HG03066 (cell line): Measurements from ENCODE around the gene TBCD.

ENCODE experiments used
- ATAC-seq: cut with Tn5 transposase; IDR thresholded peaks from one replicate; pipeline ENCODE4 v1.9.1; 2021; ENCODE audit warnings: low read depth; ENCODE audit not compliant: unreplicated experiment

TBCD gene

DNA sequence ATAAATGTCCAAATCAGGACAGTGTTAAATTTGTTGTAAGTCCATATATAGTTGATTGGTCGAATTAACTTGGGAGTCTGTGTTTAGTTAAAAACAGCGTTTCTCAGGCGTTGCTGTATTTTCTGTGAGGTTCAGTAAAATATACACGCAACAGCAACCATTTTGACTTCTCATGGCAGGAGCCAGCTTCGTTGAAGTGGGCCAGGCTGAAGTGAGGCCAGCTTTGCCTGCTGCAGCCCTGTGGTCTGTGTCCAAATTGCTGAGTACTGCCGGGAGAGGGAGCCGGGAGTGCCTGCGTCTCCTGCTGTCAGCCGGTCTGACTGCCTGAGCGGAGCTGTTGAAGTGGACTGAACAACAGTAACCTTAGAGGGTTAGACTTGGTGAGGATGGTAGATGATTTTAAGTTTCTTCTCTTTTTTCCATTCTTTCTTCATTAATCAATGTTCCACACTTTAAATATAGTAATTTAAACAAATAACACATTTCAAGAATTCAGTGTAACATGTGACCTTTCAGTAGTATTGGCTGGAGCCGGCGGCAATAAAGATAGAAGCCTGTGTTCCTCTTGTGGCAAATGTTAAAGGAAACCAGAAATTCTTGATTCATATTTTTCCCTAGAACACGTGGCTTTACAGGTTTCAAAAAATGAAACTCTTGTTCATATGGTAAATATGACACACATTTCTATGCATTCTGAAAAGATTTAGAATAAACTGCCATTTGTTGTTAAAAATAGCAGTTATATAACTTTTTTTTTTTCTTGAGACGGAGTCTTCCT is 124.9 kb downstream of the TBCD start:
- no peak for ATAC-seq

- ATAC-seq: no peak
Measured at GRCh38 chr17:82878527-82878926, 126.7 kb downstream of the TBCD start.

DNA sequence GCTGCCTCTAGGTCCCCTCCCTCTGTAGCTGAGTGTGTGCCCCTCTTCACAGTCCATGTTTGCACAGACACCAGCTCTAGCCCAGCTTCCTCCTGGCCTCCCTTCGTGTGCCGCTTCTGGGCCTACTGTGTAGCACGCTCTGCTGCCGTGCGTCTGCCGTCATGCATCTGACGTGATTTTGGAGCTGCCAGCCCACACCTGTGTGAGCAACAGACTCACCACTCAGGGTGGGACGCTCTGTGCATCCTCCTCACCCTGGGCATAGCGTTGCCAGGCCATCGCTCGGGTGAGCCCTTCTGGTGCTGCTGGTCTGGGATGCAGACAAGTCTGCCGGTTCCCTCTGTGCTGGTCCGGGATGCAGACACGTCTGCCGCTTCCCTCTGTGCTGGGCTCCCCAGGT is 127.4 kb downstream of the TBCD start:
- no peak for ATAC-seq

GRCh38 chr17:82880620-82881323 is 128.9 kb downstream of the TBCD start:
- ATAC-seq: no peak

GRCh38 chr17:82881324-82881823 is 129.5 kb downstream of the TBCD start:
- no peak for ATAC-seq

DNA sequence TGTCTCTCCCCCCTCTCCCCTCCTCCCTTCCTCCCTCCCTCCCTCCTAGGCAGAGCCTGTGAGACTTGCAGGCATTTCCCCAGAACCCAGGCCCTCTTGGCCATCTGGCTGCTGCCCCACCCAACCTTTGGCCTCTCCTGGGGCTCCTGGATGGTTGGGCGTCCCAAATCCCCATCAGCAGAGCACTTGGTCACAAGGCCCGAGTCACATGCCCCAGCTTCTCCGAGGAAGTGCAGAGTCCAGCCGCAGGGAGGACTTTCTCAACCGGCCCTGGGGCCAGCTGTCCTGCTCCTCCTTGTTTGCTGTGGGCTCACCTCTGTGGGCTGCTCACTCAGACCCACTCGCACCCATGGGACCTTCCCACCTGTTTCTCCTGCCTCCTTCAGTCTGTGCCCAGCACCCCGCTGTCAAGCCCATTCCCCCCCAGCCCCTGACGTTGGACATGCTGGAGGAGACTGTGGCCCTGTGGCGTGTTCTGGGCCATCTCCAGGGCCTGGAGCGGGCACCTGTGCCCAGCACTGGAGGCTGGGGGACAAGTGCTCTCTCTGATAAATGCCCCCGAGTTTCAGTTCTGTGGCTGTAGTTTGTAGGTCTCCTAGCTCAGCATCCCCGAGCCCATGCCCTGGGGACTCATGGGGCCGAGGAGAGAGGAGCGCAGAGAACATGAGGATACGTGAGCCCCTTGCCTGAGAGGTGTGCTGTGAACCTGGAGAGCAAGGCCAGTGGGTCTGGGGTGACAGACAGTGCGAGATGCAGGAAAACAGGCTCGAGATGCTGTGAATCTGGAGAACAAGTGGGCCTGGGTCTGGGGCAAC is 130.2 kb downstream of the TBCD start:
- no peak for ATAC-seq

DNA sequence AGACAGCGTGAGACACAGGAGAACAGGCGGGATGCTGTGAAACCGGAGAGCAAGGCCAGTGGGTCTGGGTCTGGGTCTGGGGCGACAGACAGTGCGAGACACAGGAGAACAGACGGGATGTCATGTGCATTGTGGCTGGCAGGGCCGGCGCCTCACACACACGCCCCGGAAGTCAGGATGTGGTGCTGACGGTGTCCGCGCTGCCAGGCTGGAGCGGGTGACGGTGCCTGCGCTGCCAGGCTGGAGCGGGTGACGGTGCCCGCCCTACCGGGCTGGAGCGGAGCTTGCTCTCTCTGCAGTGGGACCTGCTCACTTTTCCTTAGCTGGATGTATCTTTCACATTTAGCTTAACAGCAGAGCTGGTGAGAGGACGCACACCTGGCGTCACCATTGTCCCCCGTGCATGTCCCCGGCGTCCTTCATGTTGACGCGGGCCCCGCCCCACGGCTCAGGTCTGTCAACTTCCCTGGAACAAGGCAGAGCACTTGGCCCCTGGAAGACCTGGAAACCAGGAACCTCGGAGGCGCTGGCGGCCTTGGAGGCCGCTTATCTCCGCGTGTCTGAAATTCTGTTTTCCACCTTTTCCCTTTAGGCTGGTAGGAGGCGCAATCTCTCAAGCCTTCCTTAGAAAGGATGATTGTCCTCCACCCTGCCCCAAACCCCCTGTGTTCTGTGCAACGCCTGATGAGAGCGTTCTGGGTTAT is 131.0 kb downstream of the TBCD start:
- no peak for ATAC-seq

DNA sequence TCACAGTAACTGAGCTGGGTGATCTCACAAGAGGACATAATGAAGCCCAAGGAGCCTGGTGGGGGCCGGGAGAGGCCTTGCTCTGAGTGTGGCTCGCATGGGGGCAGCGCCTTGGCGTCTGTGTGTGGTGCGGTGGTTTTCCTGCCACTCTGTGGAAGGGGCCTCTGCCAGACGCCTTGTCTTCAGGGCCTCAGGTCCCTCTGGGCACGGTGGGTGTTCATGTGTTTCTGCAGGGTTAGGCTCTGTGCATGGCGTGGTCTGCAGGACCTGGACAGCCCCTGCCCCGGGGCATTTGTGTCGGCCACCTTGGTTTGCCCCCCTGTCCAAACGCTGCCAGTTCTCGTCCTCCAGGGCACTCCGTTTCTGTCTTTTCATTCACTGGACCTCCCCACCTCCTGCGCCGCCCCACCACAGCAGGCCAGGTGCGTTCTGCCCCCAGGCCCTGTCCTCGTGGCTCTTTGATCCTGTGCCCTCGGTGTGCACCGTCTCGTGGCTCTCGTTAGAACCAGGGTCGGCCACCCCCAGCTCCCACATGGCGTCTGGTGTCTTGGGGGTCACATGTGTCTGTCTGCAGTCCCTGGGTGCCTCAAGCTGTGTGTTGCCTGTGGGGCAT is 131.7 kb downstream of the TBCD start:
- ATAC-seq: no peak

- no peak for ATAC-seq
Measured at GRCh38 chr17:82884341-82884969, 132.6 kb downstream of the TBCD start.

GRCh38 chr17:82884970-82885353 is 133.1 kb downstream of the TBCD start:
- no peak for ATAC-seq

- ATAC-seq: no peak
Measured at GRCh38 chr17:82887255-82888164, 135.6 kb downstream of the TBCD start.

- ATAC-seq: no peak
Measured at GRCh38 chr17:82888583-82889495, 137.0 kb downstream of the TBCD start.

DNA sequence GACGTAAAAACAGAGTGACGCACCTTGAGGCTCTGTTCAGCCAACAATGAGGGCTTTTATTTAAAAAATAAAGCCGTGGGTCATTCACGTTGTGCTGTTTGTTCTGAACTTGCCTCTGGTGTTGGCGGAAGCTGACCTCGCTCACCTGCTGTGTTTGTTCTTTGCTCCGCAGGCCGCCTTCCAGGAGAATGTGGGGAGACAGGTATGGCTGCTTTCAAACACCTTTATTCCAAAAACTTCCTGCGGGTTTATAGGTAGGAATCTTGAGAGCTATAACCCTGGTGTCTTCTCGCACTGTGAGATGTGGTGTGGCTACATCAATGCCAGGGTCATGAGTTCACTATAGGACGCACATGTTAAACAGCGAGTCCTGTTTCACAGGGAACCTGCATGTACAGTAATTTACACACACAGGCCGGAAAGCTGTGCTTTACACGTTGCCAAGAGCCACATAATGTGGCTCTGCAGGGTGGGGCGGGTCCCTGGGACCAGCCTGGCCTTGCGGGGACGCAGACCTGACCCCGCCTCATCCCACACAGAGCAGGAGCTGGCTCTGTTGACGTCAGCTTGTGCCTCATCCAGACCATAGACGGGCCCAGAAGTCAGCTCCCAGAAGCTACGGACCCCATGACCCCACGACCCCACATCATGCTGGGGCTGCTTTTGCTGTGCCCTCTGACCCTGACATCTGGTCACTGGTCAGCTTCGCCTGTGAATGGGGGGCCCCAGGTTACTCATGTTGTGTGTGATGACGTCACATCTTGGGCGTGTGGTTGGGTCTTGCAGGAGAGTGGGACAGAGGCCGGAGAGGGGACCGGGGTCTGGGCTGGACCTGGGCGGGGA is 137.9 kb downstream of the TBCD start:
- ATAC-seq: no peak

- no peak for ATAC-seq
Measured at GRCh38 chr17:82890339-82890730, 138.5 kb downstream of the TBCD start.

- ATAC-seq: no peak
Measured at GRCh38 chr17:82890926-82891678, 139.2 kb downstream of the TBCD start.

DNA sequence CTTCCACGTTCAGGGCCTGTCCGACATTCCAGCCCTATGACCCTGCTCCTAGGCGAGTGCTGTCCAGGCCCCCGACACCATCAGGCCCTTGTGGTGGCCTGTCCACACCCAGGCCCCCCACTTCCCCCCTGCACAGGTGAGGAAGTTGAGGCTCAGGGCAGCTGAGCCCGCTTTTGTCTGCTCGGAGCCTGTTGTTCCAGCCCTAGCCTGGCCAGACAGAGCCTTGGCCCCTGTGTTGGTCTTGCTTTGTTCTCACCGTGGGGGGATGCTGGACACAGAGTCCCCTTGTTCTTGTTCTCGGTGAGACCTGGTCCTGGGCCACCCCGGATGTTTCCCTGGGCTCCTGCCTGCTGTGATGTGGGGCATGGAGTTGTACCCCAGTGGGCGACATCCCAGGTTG is 140.0 kb downstream of the TBCD start:
- ATAC-seq: no peak
